H9 (cell line): ENCODE data around the gene PTPN13. TPM values are rescaled to one million over a fixed set of nuclear protein-coding genes. Genes with fewer than 3 reads are reported as not detected.

Experiments
- DNase-seq: peaks from one replicate; pipeline ENCODE4 v3.0.0-alpha.2; 2017
- H2AFZ ChIP-seq: one replicate; pipeline ENCODE4 v1.6.1; 2013; ENCODE audit warnings: mild to moderate bottlenecking, low read length, control low read depth, moderate library complexity
- H2AK5ac ChIP-seq: 2 replicates; pipeline ENCODE4 v1.6.1; 2013; ENCODE audit warnings: low read length, control low read depth, mixed read lengths; ENCODE audit not compliant: insufficient read length
- H2BK120ac ChIP-seq: one replicate; pipeline ENCODE4 v1.6.1; 2013; ENCODE audit warnings: low read depth, mild to moderate bottlenecking, low read length, control low read depth, inconsistent platforms; ENCODE audit not compliant: poor library complexity, severe bottlenecking
- H2BK12ac ChIP-seq: 2 replicates; pipeline ENCODE4 v1.6.1; 2013; ENCODE audit warnings: low read length, control low read depth, mixed read lengths, low read depth; ENCODE audit not compliant: insufficient read length
- H2BK15ac ChIP-seq: 2 replicates; pipeline ENCODE4 v1.6.1; 2013; ENCODE audit warnings: low read depth, low read length, control low read depth
- H2BK20ac ChIP-seq: one replicate; pipeline ENCODE4 v1.6.1; 2013; ENCODE audit warnings: low read depth, mild to moderate bottlenecking, low read length, control low read depth, inconsistent platforms; ENCODE audit not compliant: poor library complexity, severe bottlenecking
- H2BK5ac ChIP-seq: 2 replicates; pipeline ENCODE4 v1.6.1; 2013; ENCODE audit warnings: low read length, control low read depth, mixed read lengths; ENCODE audit not compliant: insufficient read length
- H3K14ac ChIP-seq: 2 replicates; pipeline ENCODE4 v1.6.1; 2013; ENCODE audit warnings: low read length, control low read depth; ENCODE audit not compliant: insufficient read depth
- H3K18ac ChIP-seq: 2 replicates; pipeline ENCODE4 v1.6.1; 2013; ENCODE audit warnings: low read depth, mild to moderate bottlenecking, mixed read lengths, low read length, control low read depth; ENCODE audit not compliant: insufficient read length
- H3K23ac ChIP-seq: 2 replicates; pipeline ENCODE4 v1.6.1; 2013; ENCODE audit warnings: low read length, control low read depth, mixed read lengths, low read depth; ENCODE audit not compliant: insufficient read length
- H3K23me2 ChIP-seq: 2 replicates; pipeline ENCODE4 v1.6.1; 2013; ENCODE audit warnings: low read depth, mild to moderate bottlenecking, mixed read lengths, low read length, control low read depth; ENCODE audit not compliant: insufficient read length, poor library complexity, severe bottlenecking
- H3K27ac ChIP-seq: 2 replicates; pipeline ENCODE4 v1.5.1; 2013; ENCODE audit warnings: low read length, control low read depth, mixed read lengths, low read depth; ENCODE audit not compliant: insufficient read length
- H3K27me3 ChIP-seq: 2 replicates; pipeline ENCODE4 v1.6.1; 2013; ENCODE audit warnings: low read length, control low read depth, inconsistent platforms; ENCODE audit not compliant: insufficient read depth
- H3K4ac ChIP-seq: 2 replicates; pipeline ENCODE4 v1.6.1; 2013; ENCODE audit warnings: low read depth, mild to moderate bottlenecking, control low read depth, inconsistent platforms, low read length, moderate library complexity
- H3K4me1 ChIP-seq: 2 replicates; pipeline ENCODE4 v1.6.1; 2013; ENCODE audit warnings: low read length, control low read depth, inconsistent platforms; ENCODE audit not compliant: insufficient read depth
- H3K4me2 ChIP-seq: 2 replicates; pipeline ENCODE4 v1.6.1; 2013; ENCODE audit warnings: low read length, control low read depth, mixed read lengths; ENCODE audit not compliant: insufficient read length, insufficient read depth
- H3K56ac ChIP-seq: 2 replicates; pipeline ENCODE4 v1.6.1; 2013; ENCODE audit warnings: low read depth, mild to moderate bottlenecking, mixed read lengths, low read length, control low read depth; ENCODE audit not compliant: insufficient read length
- H3K79me1 ChIP-seq: 2 replicates; pipeline ENCODE4 v1.6.1; 2013; ENCODE audit warnings: low read depth, mild to moderate bottlenecking, moderate library complexity, low read length, control low read depth, inconsistent platforms; ENCODE audit not compliant: insufficient read depth, poor library complexity, severe bottlenecking
- H3K79me2 ChIP-seq: 2 replicates; pipeline ENCODE4 v1.6.1; 2013; ENCODE audit warnings: low read length, control low read depth, inconsistent platforms; ENCODE audit not compliant: insufficient read depth
- H3K9ac ChIP-seq: 2 replicates; pipeline ENCODE4 v1.6.1; 2013; ENCODE audit warnings: low read length, control low read depth, mixed read lengths; ENCODE audit not compliant: insufficient read length; ENCODE audit errors: extremely low read depth
- H3K9me3 ChIP-seq: one replicate; pipeline ENCODE4 v1.6.1; 2013; ENCODE audit warnings: low read depth, low read length, inconsistent platforms; ENCODE audit not compliant: control insufficient read depth
- H3T11ph ChIP-seq: one replicate; pipeline ENCODE4 v1.6.1; 2013; ENCODE audit warnings: mild to moderate bottlenecking, low read length, control low read depth, inconsistent platforms
- H4K20me1 ChIP-seq: one replicate; pipeline ENCODE4 v1.6.1; 2013; ENCODE audit not compliant: control insufficient read depth, insufficient read length, insufficient read depth
- H4K5ac ChIP-seq: 2 replicates; pipeline ENCODE4 v1.6.1; 2013; ENCODE audit warnings: low read depth, mild to moderate bottlenecking, mixed read lengths, low read length, control low read depth; ENCODE audit not compliant: insufficient read length
- H4K8ac ChIP-seq: replicated peaks from 2 replicates; pipeline ENCODE4 v1.6.1; 2013; ENCODE audit warnings: low read length, control low read depth, mixed read lengths, low read depth; ENCODE audit not compliant: insufficient read length
- H4K91ac ChIP-seq: 2 replicates; pipeline ENCODE4 v1.6.1; 2013; ENCODE audit warnings: low read depth, mild to moderate bottlenecking, moderate library complexity, mixed read lengths, low read length, control low read depth; ENCODE audit not compliant: insufficient read length
- H3K27ac Mint-ChIP-seq, 3 experiments: 2 replicates in 2 of 3; 3 replicates in 1 of 3; pipeline ENCODE4 v1.8.0; 2020 to 2021; ENCODE audit warnings: mixed read lengths in 3 of 3, mild to moderate bottlenecking in 1 of 3, moderate library complexity in 1 of 3
- H3K27me3 Mint-ChIP-seq: 2 replicates; pipeline ENCODE4 v1.8.0; 2021; ENCODE audit warnings: low read depth, mild to moderate bottlenecking, moderate library complexity, mixed read lengths
- H3K36me3 Mint-ChIP-seq, 3 experiments: 2 replicates in 2 of 3; 3 replicates in 1 of 3; pipeline ENCODE4 v1.8.0; 2020 to 2021; ENCODE audit warnings: low read depth in 3 of 3, mixed read lengths in 3 of 3; ENCODE audit not compliant: insufficient read depth in 1 of 3
- H3K4me1 Mint-ChIP-seq, 2 experiments: 2 replicates each; pipeline ENCODE4 v1.8.0; 2020; ENCODE audit warnings: mixed read lengths in 2 of 2
- H3K4me3 Mint-ChIP-seq, 2 experiments: 2 replicates in 1 of 2; 3 replicates in 1 of 2; pipeline ENCODE4 v1.8.0; 2020 to 2021; ENCODE audit warnings: mild to moderate bottlenecking in 2 of 2, mixed read lengths in 2 of 2, moderate library complexity in 1 of 2
- H3K9me3 Mint-ChIP-seq, 2 experiments: 2 replicates in 1 of 2; 3 replicates in 1 of 2; pipeline ENCODE4 v1.8.0; 2020; ENCODE audit warnings: mild to moderate bottlenecking in 2 of 2, mixed read lengths in 2 of 2, moderate library complexity in 1 of 2
- CTCF ChIP-seq: fragments of 200-600 bp; sonication (generic); conservative IDR thresholded peaks from 3 replicates; pipeline ENCODE4 v1.8.0; 2021; ENCODE audit warnings: antibody characterized with exemption, mild to moderate bottlenecking
- WGBS: extraction: QIAGEN DNeasy Blood & Tissue Kit; methylation state at CpG from one replicate; pipeline ENCODE4 v1.1.7; 2013; ENCODE audit warnings: missing lambda C conversion rate, low lambda C conversion rate, mixed read lengths; ENCODE audit not compliant: insufficient read length; ENCODE audit errors: extremely low coverage; 5-methylcytosine and 5-hydroxymethylcytosine counted together
- total RNA-seq: library from RNA; stranded (reverse); gene quantifications from 2 replicates; pipeline ENCODE4 v1.2.1, GENCODE V29; 2021

The PTPN13 gene
- total RNA-seq, 1 experiment from 2014 or later = 34.9 TPM

DNA sequence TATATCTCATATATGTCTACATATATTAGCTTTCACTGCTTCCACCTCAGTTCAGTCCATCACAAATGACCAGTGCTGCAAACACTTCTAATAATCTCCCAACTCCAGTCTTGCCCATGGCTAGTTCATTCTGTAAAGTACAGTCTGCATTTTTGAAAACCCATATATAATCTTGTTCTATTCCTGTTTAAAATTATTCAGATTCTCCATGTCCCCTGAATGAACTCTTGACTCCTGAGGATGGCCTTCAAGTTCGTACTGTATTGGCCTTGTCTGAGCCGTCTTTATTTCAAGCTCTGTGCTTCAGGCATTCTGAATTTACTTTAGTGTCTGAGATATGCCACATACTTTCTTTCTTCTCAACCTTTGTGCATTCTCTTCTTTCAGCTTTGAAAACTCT is 84.7 kb downstream of the PTPN13 start:
- Mint-ChIP-seq H3K27me3 (no peaks in the 10 kb centered on the region), H3K4me1 (no peaks in the 10 kb centered on the region), H3K9me3 (no peaks in the 10 kb centered on the region), H3K4me3 (no peak overlapping the region), H3K27ac (no peak overlapping the region), H3K36me3 (peaks cover 0 to 4% (median 3%) of the 10 kb centered on the region in 3 experiments; a peak in 2 of 7 replicates)
- H2BK20ac ChIP-seq = no peak overlapping the region
- H3T11ph ChIP-seq = no peak overlapping the region
- no peak overlapping the region for H3K4ac ChIP-seq
- H3K9ac ChIP-seq = no peak overlapping the region
- no peak overlapping the region for H2BK12ac ChIP-seq
- no peak overlapping the region for H2BK15ac ChIP-seq
- no peak overlapping the region for H2BK120ac ChIP-seq
- H3K14ac ChIP-seq = no peak overlapping the region
- DNase-seq = no peak
- no peak overlapping the region for H3K23ac ChIP-seq
- no peak for TF ChIP-seq CTCF
- H3K79me1 ChIP-seq = no peaks in the 10 kb centered on the region
- no peak overlapping the region for H4K91ac ChIP-seq
- no peaks in the 10 kb centered on the region for H3K4me1 ChIP-seq
- H3K9me3 ChIP-seq = no peaks in the 10 kb centered on the region
- H3K4me2 ChIP-seq = no peak overlapping the region
- H3K56ac ChIP-seq = no peak overlapping the region
- H2BK5ac ChIP-seq = no peak overlapping the region
- H3K23me2 ChIP-seq = no peaks in the 10 kb centered on the region
- no peaks in the 10 kb centered on the region for H3K27me3 ChIP-seq
- WGBS = no CpG with 5 or more reads among the region's 2 CpGs
- no peak overlapping the region for H2AK5ac ChIP-seq
- H4K20me1 ChIP-seq = no peaks in the 10 kb centered on the region
- no peak overlapping the region for H3K27ac ChIP-seq
- no peak overlapping the region for H3K18ac ChIP-seq
- H4K8ac ChIP-seq = no peak overlapping the region
- H2AFZ ChIP-seq = no peak overlapping the region
- H4K5ac ChIP-seq = no peak overlapping the region
- H3K79me2 ChIP-seq = no peaks in the 10 kb centered on the region
